HL-60 (cell line): ENCODE data around the gene ANKRD13D.

Experiments used
- TF ChIP-seq, protein P1 (sequence below): IDR thresholded peaks from 2 replicates; pipeline ENCODE4 v1.6.1; 2012; ENCODE audit warnings: low read depth; ENCODE audit not compliant: insufficient replicate concordance
- TF ChIP-seq, protein P2 (sequence below): IDR thresholded peaks from one replicate; pipeline ENCODE4 v1.5.1; 2011; ENCODE audit warnings: low read length, control low read depth, inconsistent platforms; ENCODE audit not compliant: insufficient read depth

DNA sequence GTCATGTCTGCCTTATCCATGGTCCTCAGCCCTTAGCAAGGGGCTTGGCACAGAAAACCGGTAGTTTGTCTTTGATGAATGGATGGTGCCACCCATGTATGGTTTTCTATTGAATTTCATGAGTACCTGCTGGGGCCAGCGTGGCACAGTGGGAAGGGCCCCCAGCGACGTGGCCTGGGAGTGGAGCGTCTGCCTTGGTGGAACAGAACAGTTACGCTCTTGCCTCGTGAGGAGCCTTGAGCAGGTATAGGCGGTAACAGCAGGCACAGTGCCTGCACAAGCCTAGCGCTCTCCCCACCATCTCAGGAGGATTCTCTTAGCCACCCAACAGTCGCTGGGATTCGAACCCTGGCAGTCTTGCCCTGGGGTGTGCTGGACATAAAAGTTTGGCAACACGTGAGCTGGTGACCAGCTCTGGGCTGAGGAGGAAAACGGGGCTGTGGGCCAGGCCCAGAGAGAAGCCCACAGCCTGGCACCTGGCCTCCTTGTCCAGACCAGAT is 11.2 kb downstream of the ANKRD13D start:
- TF ChIP-seq, protein P1, sequence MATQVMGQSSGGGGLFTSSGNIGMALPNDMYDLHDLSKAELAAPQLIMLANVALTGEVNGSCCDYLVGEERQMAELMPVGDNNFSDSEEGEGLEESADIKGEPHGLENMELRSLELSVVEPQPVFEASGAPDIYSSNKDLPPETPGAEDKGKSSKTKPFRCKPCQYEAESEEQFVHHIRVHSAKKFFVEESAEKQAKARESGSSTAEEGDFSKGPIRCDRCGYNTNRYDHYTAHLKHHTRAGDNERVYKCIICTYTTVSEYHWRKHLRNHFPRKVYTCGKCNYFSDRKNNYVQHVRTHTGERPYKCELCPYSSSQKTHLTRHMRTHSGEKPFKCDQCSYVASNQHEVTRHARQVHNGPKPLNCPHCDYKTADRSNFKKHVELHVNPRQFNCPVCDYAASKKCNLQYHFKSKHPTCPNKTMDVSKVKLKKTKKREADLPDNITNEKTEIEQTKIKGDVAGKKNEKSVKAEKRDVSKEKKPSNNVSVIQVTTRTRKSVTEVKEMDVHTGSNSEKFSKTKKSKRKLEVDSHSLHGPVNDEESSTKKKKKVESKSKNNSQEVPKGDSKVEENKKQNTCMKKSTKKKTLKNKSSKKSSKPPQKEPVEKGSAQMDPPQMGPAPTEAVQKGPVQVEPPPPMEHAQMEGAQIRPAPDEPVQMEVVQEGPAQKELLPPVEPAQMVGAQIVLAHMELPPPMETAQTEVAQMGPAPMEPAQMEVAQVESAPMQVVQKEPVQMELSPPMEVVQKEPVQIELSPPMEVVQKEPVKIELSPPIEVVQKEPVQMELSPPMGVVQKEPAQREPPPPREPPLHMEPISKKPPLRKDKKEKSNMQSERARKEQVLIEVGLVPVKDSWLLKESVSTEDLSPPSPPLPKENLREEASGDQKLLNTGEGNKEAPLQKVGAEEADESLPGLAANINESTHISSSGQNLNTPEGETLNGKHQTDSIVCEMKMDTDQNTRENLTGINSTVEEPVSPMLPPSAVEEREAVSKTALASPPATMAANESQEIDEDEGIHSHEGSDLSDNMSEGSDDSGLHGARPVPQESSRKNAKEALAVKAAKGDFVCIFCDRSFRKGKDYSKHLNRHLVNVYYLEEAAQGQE: no peak
- TF ChIP-seq, protein P2, sequence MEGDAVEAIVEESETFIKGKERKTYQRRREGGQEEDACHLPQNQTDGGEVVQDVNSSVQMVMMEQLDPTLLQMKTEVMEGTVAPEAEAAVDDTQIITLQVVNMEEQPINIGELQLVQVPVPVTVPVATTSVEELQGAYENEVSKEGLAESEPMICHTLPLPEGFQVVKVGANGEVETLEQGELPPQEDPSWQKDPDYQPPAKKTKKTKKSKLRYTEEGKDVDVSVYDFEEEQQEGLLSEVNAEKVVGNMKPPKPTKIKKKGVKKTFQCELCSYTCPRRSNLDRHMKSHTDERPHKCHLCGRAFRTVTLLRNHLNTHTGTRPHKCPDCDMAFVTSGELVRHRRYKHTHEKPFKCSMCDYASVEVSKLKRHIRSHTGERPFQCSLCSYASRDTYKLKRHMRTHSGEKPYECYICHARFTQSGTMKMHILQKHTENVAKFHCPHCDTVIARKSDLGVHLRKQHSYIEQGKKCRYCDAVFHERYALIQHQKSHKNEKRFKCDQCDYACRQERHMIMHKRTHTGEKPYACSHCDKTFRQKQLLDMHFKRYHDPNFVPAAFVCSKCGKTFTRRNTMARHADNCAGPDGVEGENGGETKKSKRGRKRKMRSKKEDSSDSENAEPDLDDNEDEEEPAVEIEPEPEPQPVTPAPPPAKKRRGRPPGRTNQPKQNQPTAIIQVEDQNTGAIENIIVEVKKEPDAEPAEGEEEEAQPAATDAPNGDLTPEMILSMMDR: no peak
